Measurements from ENCODE around the gene ZNF605.
"Not testable (repeated sequence)": the region's sequence is repeated elsewhere in the genome, so short reads cannot be mapped to it uniquely, and the experiment has no call there.

ZNF605 gene

GRCh38 chr12:132941336-132941954 is 14.7 kb downstream of the ZNF605 start:
- Histone ChIP-seq H3K27ac (no peak overlapping the region), H3K9ac (ENCODE audit: insufficient read length) (no peak overlapping the region), H3K4me3 (no peak overlapping the region), H3K9me3 (ENCODE audit: low read depth, low read length) (peaks cover 11% of the 10 kb centered on the region), H3K36me3 (ENCODE audit: insufficient read depth, low read length) (peaks cover 56% of the 10 kb centered on the region)
- TF ChIP-seq POLR2AphosphoS5 (IDR thresholded peaks at IDR 0.05; ENCODE audit: borderline replicate concordance, low read depth, low read length) (no peak), EZH2 (IDR thresholded peaks at IDR 0.05) (no peak), FOXP2 (optimal IDR thresholded peaks at IDR 0.05; ENCODE audit: control extremely low read depth, extremely low read length, insufficient read depth) (no peak)
- DNase-seq (ENCODE audit: low read depth, low spot score) = no peak

- peaks cover 43% of the 10 kb centered on the region for H3K36me3 ChIP-seq (ENCODE audit: insufficient read depth, low read length)
- no peak overlapping the region for H3K4me3 ChIP-seq
- DNase-seq (ENCODE audit: low read depth, low spot score) = no peak
- H3K9ac ChIP-seq (ENCODE audit: insufficient read length) = no peak overlapping the region
- TF ChIP-seq FOXP2 (optimal IDR thresholded peaks at IDR 0.05; ENCODE audit: control extremely low read depth, extremely low read length, insufficient read depth) = no peak
- no peak overlapping the region for H3K27ac ChIP-seq
- H3K9me3 ChIP-seq (ENCODE audit: low read depth, low read length) = peaks cover 5% of the 10 kb centered on the region; the same call in 1 of the 2 replicates
These were observed 15.9 kb downstream of the ZNF605 start for GRCh38 chr12:132940071-132940719.

- H3K36me3 ChIP-seq (ENCODE audit: insufficient read depth, low read length) = peaks cover 30% of the 10 kb centered on the region
- not testable (repeated sequence) for H3K27ac ChIP-seq; H3K4me3 ChIP-seq; H3K9me3 ChIP-seq (ENCODE audit: low read depth, low read length); H3K9ac ChIP-seq (ENCODE audit: insufficient read length); DNase-seq (ENCODE audit: low read depth, low spot score)
These were observed 17.3 kb downstream of the ZNF605 start for GRCh38 chr12:132938807-132939206.

GRCh38 chr12:132937476-132937875 is 18.6 kb downstream of the ZNF605 start:
- Histone ChIP-seq H3K4me3 (no peak overlapping the region), H3K9ac (ENCODE audit: insufficient read length) (no peak overlapping the region), H3K36me3 (ENCODE audit: insufficient read depth, low read length) (peaks cover 18% of the 10 kb centered on the region), H3K9me3 (ENCODE audit: low read depth, low read length) (peaks cover 1% of the 10 kb centered on the region; the same call in 1 of the 2 replicates), H3K27ac (no peak overlapping the region)
- TF ChIP-seq FOXP2 (optimal IDR thresholded peaks at IDR 0.05; ENCODE audit: control extremely low read depth, extremely low read length, insufficient read depth) (no peak), EZH2 (IDR thresholded peaks at IDR 0.05) (no peak), POLR2AphosphoS5 (IDR thresholded peaks at IDR 0.05; ENCODE audit: borderline replicate concordance, low read depth, low read length) (no peak)
- no peak for DNase-seq (ENCODE audit: low read depth, low spot score)

- H3K9ac ChIP-seq (ENCODE audit: insufficient read length); H3K27ac ChIP-seq; DNase-seq (ENCODE audit: low read depth, low spot score); H3K9me3 ChIP-seq (ENCODE audit: low read depth, low read length); H3K4me3 ChIP-seq: not testable (repeated sequence)
- H3K36me3 ChIP-seq (ENCODE audit: insufficient read depth, low read length) = peaks cover 14% of the 10 kb centered on the region
These were observed 19.2 kb downstream of the ZNF605 start for GRCh38 chr12:132936921-132937320.

GRCh38 chr12:132936163-132936562 is 19.9 kb downstream of the ZNF605 start:
- peaks cover 7% of the 10 kb centered on the region for H3K36me3 ChIP-seq (ENCODE audit: insufficient read depth, low read length)
- H3K27ac ChIP-seq = no peak overlapping the region
- H3K9me3 ChIP-seq (ENCODE audit: low read depth, low read length) = 0 out of 2 replicates have a peak, but pooled peaks cover 6% of the 10 kb centered on the region
- TF ChIP-seq POLR2AphosphoS5 (IDR thresholded peaks at IDR 0.05; ENCODE audit: borderline replicate concordance, low read depth, low read length) (no peak), EZH2 (IDR thresholded peaks at IDR 0.05) (no peak), FOXP2 (optimal IDR thresholded peaks at IDR 0.05; ENCODE audit: control extremely low read depth, extremely low read length, insufficient read depth) (no peak)
- H3K4me3 ChIP-seq = no peak overlapping the region
- H3K9ac ChIP-seq (ENCODE audit: insufficient read length) = no peak overlapping the region
- DNase-seq (ENCODE audit: low read depth, low spot score) = no peak

- TF ChIP-seq FOXP2 (optimal IDR thresholded peaks at IDR 0.05; ENCODE audit: control extremely low read depth, extremely low read length, insufficient read depth) = no peak
- TF ChIP-seq EZH2 (IDR thresholded peaks at IDR 0.05) = no peak
- no peak for TF ChIP-seq POLR2AphosphoS5 (IDR thresholded peaks at IDR 0.05; ENCODE audit: borderline replicate concordance, low read depth, low read length)
- DNase-seq (ENCODE audit: low read depth, low spot score) = no peak
- Histone ChIP-seq H3K4me3 (no peak overlapping the region), H3K9me3 (ENCODE audit: low read depth, low read length) (peaks cover 53% of the 10 kb centered on the region), H3K36me3 (ENCODE audit: insufficient read depth, low read length) (0 out of 2 replicates have a peak, but pooled peaks cover 5% of the 10 kb centered on the region), H3K27ac (no peak overlapping the region), H3K9ac (ENCODE audit: insufficient read length) (no peak overlapping the region)
These were observed 29.7 kb downstream of the ZNF605 start for GRCh38 chr12:132926415-132926833.

- DNase-seq (ENCODE audit: low read depth, low spot score) = no peak
- Histone ChIP-seq H3K27ac (no peak overlapping the region), H3K36me3 (ENCODE audit: insufficient read depth, low read length) (0 out of 2 replicates have a peak, but pooled peaks cover 5% of the 10 kb centered on the region), H3K4me3 (no peak overlapping the region), H3K9ac (ENCODE audit: insufficient read length) (no peak overlapping the region), H3K9me3 (ENCODE audit: low read depth, low read length) (peaks cover 52% of the 10 kb centered on the region)
- TF ChIP-seq FOXP2 (optimal IDR thresholded peaks at IDR 0.05; ENCODE audit: control extremely low read depth, extremely low read length, insufficient read depth) (no peak), POLR2AphosphoS5 (IDR thresholded peaks at IDR 0.05; ENCODE audit: borderline replicate concordance, low read depth, low read length) (no peak), EZH2 (IDR thresholded peaks at IDR 0.05) (no peak)
These were observed 30.3 kb downstream of the ZNF605 start for GRCh38 chr12:132925597-132926414.

Data from SK-N-MC (cell line).